GM13977 (cell line): ENCODE results near the gene GALT.

Experiments used
- DNase-seq: peaks from one replicate; pipeline ENCODE4 v3.0.0; 2012; ENCODE audit warnings: low spot score
- CTCF ChIP-seq: IDR thresholded peaks from 2 replicates; pipeline ENCODE4 v1.5.1; 2012; ENCODE audit warnings: mild to moderate bottlenecking, control low read depth; ENCODE audit not compliant: insufficient read depth; ENCODE audit errors: extremely low read depth, missing control alignments
- in situ Hi-C: fragments of 300-500 bp; cut with MboI; formaldehyde crosslinking; loops from one replicate; pipeline ENCODE4 v1.12.0; 2022; ENCODE audit warnings: low sequenced_read_pairs, low pct_unique_long_range_greater_than_20kb, mixed read lengths, inconsistent platforms; ENCODE audit not compliant: unreplicated experiment

Gene GALT

GRCh38 chr9:34669809-34670562 is 23.5 kb downstream of the GALT start:
- DNase-seq, result no peak
- TF ChIP-seq CTCF, result no peak
- in situ Hi-C loops, result no loop called here

GRCh38 chr9:34671307-34671706 is 24.8 kb downstream of the GALT start:
- in situ Hi-C loops, result no loop called here
- no peak for TF ChIP-seq CTCF
- DNase-seq, result no peak

GRCh38 chr9:34674440-34674839 is 28.0 kb downstream of the GALT start:
- in situ Hi-C loops, result no loop called here
- no peak for TF ChIP-seq CTCF

GRCh38 chr9:34675048-34675714 is 28.7 kb downstream of the GALT start:
- in situ Hi-C loops, result no loop called here
- TF ChIP-seq CTCF, result peak; percentile 85
- DNase-seq, result peak; percentile 75

More at GRCh38 chr9:34674440-34674839, 28.0 kb downstream of the GALT start:
- no peak for DNase-seq

GRCh38 chr9:34675869-34676268 is 29.4 kb downstream of the GALT start:
- in situ Hi-C loops, result no loop called here

GRCh38 chr9:34684145-34684544 is 37.7 kb downstream of the GALT start:
- in situ Hi-C loops, result no loop called here
- no peak for TF ChIP-seq CTCF
- no peak for DNase-seq

More at GRCh38 chr9:34675869-34676268, 29.4 kb downstream of the GALT start:
- DNase-seq, result no peak
- no peak for TF ChIP-seq CTCF
